KOPT-K1 (cell line): ENCODE data around the gene RASSF3.
"Not testable (repeated sequence)": the region's sequence is repeated elsewhere in the genome, so short reads cannot be mapped to it uniquely, and the experiment has no call there.

Experiments used
- H3K27ac ChIP-seq: fragments of 200-600 bp; sonication (generic); 2 replicates; pipeline ENCODE4 v1.5.1; 2016; ENCODE audit warnings: antibody characterized with exemption, mild to moderate bottlenecking, low read depth, low read length; ENCODE audit not compliant: poor library complexity, severe bottlenecking
- H3K36me3 ChIP-seq: fragments of 200-600 bp; sonication (generic); 2 replicates; pipeline ENCODE4 v1.5.1; 2017; ENCODE audit warnings: antibody characterized with exemption, mild to moderate bottlenecking, low read length, moderate library complexity; ENCODE audit not compliant: insufficient read depth
- H3K9me3 ChIP-seq: fragments of 200-600 bp; sonication (generic); 2 replicates; pipeline ENCODE4 v1.5.1; 2017; ENCODE audit warnings: antibody characterized with exemption, low read length, mild to moderate bottlenecking; ENCODE audit not compliant: insufficient read depth, poor library complexity, severe bottlenecking

Gene RASSF3

GRCh38 chr12:64681200-64682052 is 71.1 kb downstream of the RASSF3 start:
- Histone ChIP-seq H3K9me3 (no peaks in the 10 kb centered on the region), H3K27ac (no peak overlapping the region), H3K36me3 (peaks cover 11% of the 10 kb centered on the region)

GRCh38 chr12:64682572-64683277 is 72.4 kb downstream of the RASSF3 start:
- Histone ChIP-seq H3K27ac (no peak overlapping the region), H3K36me3 (peaks cover 17% of the 10 kb centered on the region), H3K9me3 (no peaks in the 10 kb centered on the region)

GRCh38 chr12:64683816-64684543 is 73.7 kb downstream of the RASSF3 start:
- Histone ChIP-seq H3K9me3 (no peaks in the 10 kb centered on the region), H3K36me3 (peaks cover 29% of the 10 kb centered on the region), H3K27ac (no peak overlapping the region)

- Histone ChIP-seq H3K36me3 (peaks cover 37% of the 10 kb centered on the region), H3K27ac (no peak overlapping the region), H3K9me3 (no peaks in the 10 kb centered on the region)
Measured at GRCh38 chr12:64685050-64685449, 74.8 kb downstream of the RASSF3 start.

- Histone ChIP-seq H3K36me3 (peaks cover 37% of the 10 kb centered on the region), H3K9me3 (no peaks in the 10 kb centered on the region), H3K27ac (no peak overlapping the region)
Measured at GRCh38 chr12:64685605-64686004, 75.3 kb downstream of the RASSF3 start.

GRCh38 chr12:64687816-64688215 is 77.5 kb downstream of the RASSF3 start:
- Histone ChIP-seq H3K9me3 (no peaks in the 10 kb centered on the region), H3K36me3 (peaks cover 37% of the 10 kb centered on the region), H3K27ac (no peak overlapping the region)

GRCh38 chr12:64688219-64688618 is 77.9 kb downstream of the RASSF3 start:
- no peaks in the 10 kb centered on the region for H3K9me3 ChIP-seq
- H3K27ac ChIP-seq = no peak overlapping the region
- peaks cover 38% of the 10 kb centered on the region for H3K36me3 ChIP-seq

GRCh38 chr12:64688715-64689114 is 78.4 kb downstream of the RASSF3 start:
- Histone ChIP-seq H3K27ac (no peak overlapping the region), H3K36me3 (peaks cover 42% of the 10 kb centered on the region), H3K9me3 (no peaks in the 10 kb centered on the region)

- peaks cover 47% of the 10 kb centered on the region for H3K36me3 ChIP-seq
- not testable (repeated sequence) for H3K27ac ChIP-seq, H3K9me3 ChIP-seq
Measured at GRCh38 chr12:64690236-64690635, 79.9 kb downstream of the RASSF3 start.

- Histone ChIP-seq H3K36me3 (peaks cover 43% of the 10 kb centered on the region), H3K9me3 (no peaks in the 10 kb centered on the region), H3K27ac (no peak overlapping the region)
Measured at GRCh38 chr12:64691227-64691794, 81.0 kb downstream of the RASSF3 start.

GRCh38 chr12:64691795-64692583 is 81.7 kb downstream of the RASSF3 start:
- H3K36me3 ChIP-seq = peaks cover 43% of the 10 kb centered on the region
- no peak overlapping the region for H3K27ac ChIP-seq
- H3K9me3 ChIP-seq = no peaks in the 10 kb centered on the region

- H3K27ac ChIP-seq = no peak overlapping the region
- peaks cover 21% of the 10 kb centered on the region for H3K36me3 ChIP-seq
- H3K9me3 ChIP-seq = no peaks in the 10 kb centered on the region
Measured at GRCh38 chr12:64694130-64695040, 84.1 kb downstream of the RASSF3 start.

- Histone ChIP-seq H3K9me3 (no peaks in the 10 kb centered on the region), H3K36me3 (peaks cover 17% of the 10 kb centered on the region), H3K27ac (no peak overlapping the region)
Measured at GRCh38 chr12:64695550-64695949, 85.3 kb downstream of the RASSF3 start.
